Neuronal stem cell (in vitro differentiated cells): ENCODE results near the gene PCBP3.

ENCODE experiments used
- DNase-seq: peaks from one replicate; pipeline ENCODE4 v3.0.0-alpha.2; 2013; ENCODE audit warnings: low spot score
- H2AFZ ChIP-seq: one replicate; pipeline ENCODE4 v1.6.1; 2013; ENCODE audit warnings: mild to moderate bottlenecking, low read length, inconsistent platforms
- H2AK5ac ChIP-seq: 2 replicates; pipeline ENCODE4 v1.6.1; 2013; ENCODE audit warnings: low read depth, mild to moderate bottlenecking, inconsistent platforms, low read length, moderate library complexity, mixed read lengths
- H2BK120ac ChIP-seq: 2 replicates; pipeline ENCODE4 v1.6.1; 2013; ENCODE audit warnings: low read depth, mild to moderate bottlenecking, inconsistent platforms, low read length, moderate library complexity, mixed read lengths
- H2BK12ac ChIP-seq: one replicate; pipeline ENCODE4 v1.6.1; 2013; ENCODE audit warnings: low read length, inconsistent platforms
- H2BK15ac ChIP-seq: 2 replicates; pipeline ENCODE4 v1.6.1; 2013; ENCODE audit warnings: mild to moderate bottlenecking, low read length, inconsistent platforms, mixed read lengths
- H2BK5ac ChIP-seq: one replicate; pipeline ENCODE4 v1.6.1; 2013; ENCODE audit warnings: inconsistent platforms, mild to moderate bottlenecking, low read length, moderate library complexity
- H3K14ac ChIP-seq: one replicate; pipeline ENCODE4 v1.6.1; 2013; ENCODE audit warnings: low read length, inconsistent platforms
- H3K18ac ChIP-seq: 2 replicates; pipeline ENCODE4 v1.6.1; 2013; ENCODE audit warnings: low read length, inconsistent platforms
- H3K23ac ChIP-seq: 2 replicates; pipeline ENCODE4 v1.6.1; 2013; ENCODE audit warnings: low read depth, mild to moderate bottlenecking, mixed read lengths, low read length, inconsistent platforms; ENCODE audit not compliant: poor library complexity
- H3K27ac ChIP-seq: replicated peaks from 3 replicates; pipeline ENCODE4 v1.5.1; 2013; ENCODE audit warnings: low read length, inconsistent platforms
- H3K27me3 ChIP-seq, 3 experiments: 2 replicates each; pipeline ENCODE4 v1.6.1; 2013; ENCODE audit warnings: low read length in 3 of 3, mild to moderate bottlenecking in 2 of 3, inconsistent platforms in 1 of 3, low read depth in 1 of 3, mixed read lengths in 1 of 3, moderate library complexity in 1 of 3; ENCODE audit not compliant: control insufficient read depth in 3 of 3, insufficient read depth in 3 of 3
- H3K36me3 ChIP-seq, 2 donors: replicated peaks in 1 of 2; 2 replicates each; pipeline ENCODE4 v1.6.1; 2013; ENCODE audit warnings: low read length in 2 of 2; ENCODE audit not compliant: control insufficient read depth in 2 of 2, insufficient read depth in 2 of 2
- H3K4ac ChIP-seq: 2 replicates; pipeline ENCODE4 v1.6.1; 2013; ENCODE audit warnings: inconsistent platforms, mild to moderate bottlenecking, low read length, moderate library complexity
- H3K4me1 ChIP-seq, 2 donors: 1 replicate in 1 of 2; 2 replicates in 1 of 2; pipeline ENCODE4 v1.6.1; 2013; ENCODE audit warnings: low read length in 2 of 2, low read depth in 1 of 2; ENCODE audit not compliant: control insufficient read depth in 2 of 2, insufficient read depth in 1 of 2
- H3K4me2 ChIP-seq: one replicate; pipeline ENCODE4 v1.6.1; 2013; ENCODE audit warnings: mild to moderate bottlenecking, low read length, inconsistent platforms; ENCODE audit not compliant: insufficient read depth, poor library complexity, severe bottlenecking
- H3K4me3 ChIP-seq, 2 donors: 2 replicates each; pipeline ENCODE4 v1.5.1; 2013; ENCODE audit warnings: low read length in 2 of 2, mild to moderate bottlenecking in 2 of 2, inconsistent platforms in 1 of 2, moderate library complexity in 1 of 2
- H3K79me1 ChIP-seq: one replicate; pipeline ENCODE4 v1.6.1; 2013; ENCODE audit warnings: low read depth, mild to moderate bottlenecking, inconsistent platforms, low read length, moderate library complexity
- H3K9ac ChIP-seq: one replicate; pipeline ENCODE4 v1.6.1; 2013; ENCODE audit warnings: mild to moderate bottlenecking, low read depth, low read length, inconsistent platforms; ENCODE audit not compliant: poor library complexity
- H3K9me3 ChIP-seq, 2 donors: replicated peaks in 1 of 2; 2 replicates each; pipeline versions ENCODE3 to v1.6.1; 2013; ENCODE audit warnings: low read length in 2 of 2, mild to moderate bottlenecking in 2 of 2, inconsistent platforms in 1 of 2, low read depth in 1 of 2, mixed read lengths in 1 of 2, moderate library complexity in 1 of 2; ENCODE audit not compliant: control insufficient read depth in 2 of 2, insufficient read depth in 1 of 2
- H4K8ac ChIP-seq: one replicate; pipeline ENCODE4 v1.6.1; 2013; ENCODE audit warnings: low read depth, mild to moderate bottlenecking, inconsistent platforms, low read length, moderate library complexity
- H4K91ac ChIP-seq: one replicate; pipeline ENCODE4 v1.6.1; 2013; ENCODE audit warnings: low read length, low read depth, mild to moderate bottlenecking, inconsistent platforms; ENCODE audit not compliant: poor library complexity
- WGBS, 2 donors: extraction: QIAGEN DNeasy Blood & Tissue Kit; methylation state at CpG; one replicate each; pipeline ENCODE4 v1.1.7; 2013; ENCODE audit warnings: missing lambda C conversion rate in 2 of 2, mixed read lengths in 1 of 2; ENCODE audit not compliant: insufficient read length in 2 of 2, insufficient replicate concordance in 1 of 2; ENCODE audit errors: extremely low coverage in 2 of 2; 5-methylcytosine and 5-hydroxymethylcytosine counted together

Gene PCBP3

DNA sequence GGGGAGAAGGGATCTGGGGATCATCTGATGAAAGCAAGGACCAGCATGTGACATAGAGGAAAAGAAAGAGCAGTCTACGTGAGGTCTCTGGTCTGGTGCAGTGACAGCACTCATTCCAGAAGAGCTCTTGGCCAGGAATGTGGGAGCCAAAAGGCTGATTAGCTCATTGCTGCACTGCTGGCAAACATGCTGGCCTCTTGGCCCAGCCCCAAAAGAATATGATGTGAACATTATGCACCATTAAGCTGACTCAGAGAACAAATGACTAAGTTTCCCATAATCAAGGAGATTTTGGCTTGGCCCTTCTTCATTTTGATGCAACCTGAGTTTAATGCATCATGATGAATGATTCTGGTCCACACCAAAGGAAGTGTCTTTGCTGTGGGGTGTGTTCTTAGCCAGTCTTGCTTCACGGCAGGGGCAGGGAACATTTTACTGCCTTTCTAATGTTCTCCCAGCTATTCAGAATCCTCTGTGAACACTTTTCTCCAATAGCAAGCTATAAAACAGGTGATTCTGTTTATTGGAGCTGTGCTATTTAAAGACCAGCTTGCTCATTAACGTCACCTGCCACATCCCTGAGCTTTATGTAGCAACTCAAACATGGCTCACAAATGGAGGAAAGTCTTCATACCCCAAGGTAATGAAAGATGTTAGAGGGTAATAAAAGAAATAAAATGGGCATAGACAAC lies 55.1 kb downstream of the PCBP3 start:
- no peak for DNase-seq
- H2AK5ac ChIP-seq, result no peak overlapping the region
- no peak overlapping the region for H3K9ac ChIP-seq
- no peak overlapping the region for H2BK5ac ChIP-seq
- no peak overlapping the region for H2AFZ ChIP-seq
- H3K36me3 ChIP-seq, result no peaks in the 10 kb centered on the region
- H3K18ac ChIP-seq, result no peak overlapping the region
- H4K8ac ChIP-seq, result no peak overlapping the region
- H2BK15ac ChIP-seq, result no peak overlapping the region
- no CpG with 5 or more reads among the region's 3 CpGs for WGBS, 2 donors
- H3K4me2 ChIP-seq, result no peak overlapping the region
- H2BK12ac ChIP-seq, result no peak overlapping the region
- H4K91ac ChIP-seq, result no peak overlapping the region
- no peaks in the 10 kb centered on the region for H3K4me1 ChIP-seq
- no peak overlapping the region for H3K27ac ChIP-seq
- H3K79me1 ChIP-seq, result no peaks in the 10 kb centered on the region
- H2BK120ac ChIP-seq, result no peak overlapping the region
- H3K23ac ChIP-seq, result no peak overlapping the region
- H3K9me3 ChIP-seq, result no peaks in the 10 kb centered on the region
- peaks cover 0 to 5% (median 0%) of the 10 kb centered on the region in 3 experiments for H3K27me3 ChIP-seq
- H3K14ac ChIP-seq, result no peak overlapping the region
- no peak overlapping the region for H3K4ac ChIP-seq
- H3K4me3 ChIP-seq, result no peak overlapping the region

DNA sequence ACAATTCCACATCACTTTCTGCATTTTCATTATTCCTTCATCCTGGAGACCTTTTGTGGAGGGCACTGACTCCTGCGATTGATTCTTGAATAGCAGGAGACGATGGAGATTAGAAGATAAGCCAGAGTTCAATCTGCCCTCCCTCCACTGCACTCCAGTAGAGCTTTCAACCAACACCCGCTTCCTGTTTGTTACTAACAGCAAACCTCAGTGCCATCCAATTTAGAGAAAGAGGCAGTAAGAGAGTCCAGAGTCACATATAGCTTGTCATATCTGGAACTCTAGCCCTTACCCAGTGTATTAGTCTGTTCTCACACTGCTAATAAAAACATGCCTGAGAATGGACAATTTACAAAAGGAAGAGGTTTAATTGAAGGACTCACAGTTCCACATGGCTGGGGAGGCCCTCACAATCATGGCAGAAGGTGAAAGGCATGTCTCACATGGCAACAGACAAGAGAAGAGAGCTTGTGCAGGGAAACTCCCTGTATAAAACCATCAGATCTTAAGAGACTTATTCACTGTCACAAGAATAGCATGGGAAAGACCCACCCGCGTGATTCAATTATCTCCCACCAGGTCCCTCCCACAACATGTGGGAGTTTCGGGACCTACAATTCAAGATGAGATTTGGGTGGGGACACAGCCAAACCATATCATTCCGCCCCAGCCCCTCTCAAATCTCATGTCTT lies 55.9 kb downstream of the PCBP3 start:
- Histone ChIP-seq H3K9me3 (no peaks in the 10 kb centered on the region), H3K14ac (no peak overlapping the region), H3K27ac (no peak overlapping the region), H3K27me3 (peaks cover 0 to 5% (median 0%) of the 10 kb centered on the region in 3 experiments), H3K9ac (no peak overlapping the region), H2BK5ac (no peak overlapping the region), H4K8ac (no peak overlapping the region), H3K4ac (no peak overlapping the region), H3K4me1 (no peaks in the 10 kb centered on the region), H3K4me3 (no peak overlapping the region), H3K36me3 (no peaks in the 10 kb centered on the region), H2BK120ac (no peak overlapping the region), H3K79me1 (no peaks in the 10 kb centered on the region), H3K4me2 (no peak overlapping the region), H2AK5ac (no peak overlapping the region), H3K23ac (no peak overlapping the region), H3K18ac (no peak overlapping the region), H2BK15ac (no peak overlapping the region), H2AFZ (no peak overlapping the region), H4K91ac (no peak overlapping the region), H2BK12ac (no peak overlapping the region)
- WGBS, 2 donors, result no CpG with 5 or more reads among the region's 7 CpGs
- no peak for DNase-seq

DNA sequence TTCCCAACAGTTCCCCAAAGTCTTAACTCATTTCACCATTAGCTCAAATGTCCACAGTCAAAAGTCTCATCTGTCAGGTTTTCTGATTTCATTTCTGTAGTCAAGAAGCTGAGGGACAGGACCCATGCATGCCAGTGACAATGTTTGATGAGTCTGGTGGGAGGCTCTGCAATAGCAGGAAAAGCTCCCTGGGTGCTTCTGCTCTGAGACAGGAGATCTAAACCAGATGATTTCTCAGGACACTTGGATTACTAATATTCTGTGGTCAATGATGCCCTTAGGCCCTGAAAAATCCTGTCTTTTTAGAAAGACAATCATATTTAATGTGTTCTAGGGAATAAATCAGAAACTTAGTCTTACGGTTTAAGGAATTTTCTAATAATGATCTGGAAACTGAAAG lies 56.4 kb downstream of the PCBP3 start:
- no peak overlapping the region for H3K14ac ChIP-seq
- H3K79me1 ChIP-seq, result no peaks in the 10 kb centered on the region
- no peaks in the 10 kb centered on the region for H3K36me3 ChIP-seq
- no peaks in the 10 kb centered on the region for H3K4me1 ChIP-seq
- no peak overlapping the region for H3K27ac ChIP-seq
- H2AK5ac ChIP-seq, result no peak overlapping the region
- no peak for DNase-seq
- no peak overlapping the region for H3K4me2 ChIP-seq
- no peak overlapping the region for H2BK15ac ChIP-seq
- no peak overlapping the region for H3K4ac ChIP-seq
- no peak overlapping the region for H3K18ac ChIP-seq
- no peak overlapping the region for H2AFZ ChIP-seq
- peaks cover 0 to 5% (median 0%) of the 10 kb centered on the region in 3 experiments for H3K27me3 ChIP-seq
- no peak overlapping the region for H4K8ac ChIP-seq
- H3K23ac ChIP-seq, result no peak overlapping the region
- no peak overlapping the region for H2BK5ac ChIP-seq
- H2BK12ac ChIP-seq, result no peak overlapping the region
- no peak overlapping the region for H3K4me3 ChIP-seq
- no peaks in the 10 kb centered on the region for H3K9me3 ChIP-seq
- no peak overlapping the region for H3K9ac ChIP-seq
- H4K91ac ChIP-seq, result no peak overlapping the region
- WGBS, 2 donors, result no CpG with 5 or more reads among the region's 1 CpG
- no peak overlapping the region for H2BK120ac ChIP-seq

DNA sequence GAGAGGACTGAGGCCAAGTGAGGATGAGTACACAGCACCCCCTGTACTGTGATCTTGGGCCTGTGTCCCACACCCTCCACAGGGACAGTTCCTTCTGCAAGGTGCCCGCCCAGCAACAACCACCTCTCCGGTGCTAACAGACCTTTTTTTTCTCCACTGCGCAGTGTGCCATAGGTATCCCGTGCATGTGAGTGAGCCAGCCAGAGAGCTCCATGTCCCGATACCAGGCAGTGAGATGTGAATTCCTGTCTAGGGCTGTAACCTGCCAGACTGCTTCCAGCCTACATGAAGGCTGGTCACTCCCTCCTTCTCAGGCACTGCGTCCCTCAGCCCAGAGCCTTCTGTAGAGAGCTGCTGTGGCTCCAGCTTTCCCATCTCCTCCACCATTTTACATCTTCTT lies 56.9 kb downstream of the PCBP3 start:
- H2BK15ac ChIP-seq, result no peak overlapping the region
- no peak overlapping the region for H3K27ac ChIP-seq
- no peaks in the 10 kb centered on the region for H3K9me3 ChIP-seq
- H3K4me2 ChIP-seq, result no peak overlapping the region
- H3K14ac ChIP-seq, result no peak overlapping the region
- no peak overlapping the region for H2BK12ac ChIP-seq
- H2AFZ ChIP-seq, result no peak overlapping the region
- no peak overlapping the region for H3K23ac ChIP-seq
- WGBS, 2 donors, result no CpG with 5 or more reads among the region's 6 CpGs
- no peak overlapping the region for H2AK5ac ChIP-seq
- H3K4ac ChIP-seq, result no peak overlapping the region
- no peak overlapping the region for H3K4me3 ChIP-seq
- H3K36me3 ChIP-seq, result no peaks in the 10 kb centered on the region
- no peak overlapping the region for H4K91ac ChIP-seq
- no peaks in the 10 kb centered on the region for H3K4me1 ChIP-seq
- no peak overlapping the region for H4K8ac ChIP-seq
- DNase-seq, result no peak
- no peak overlapping the region for H3K18ac ChIP-seq
- H2BK5ac ChIP-seq, result no peak overlapping the region
- H3K79me1 ChIP-seq, result peaks cover 3% of the 10 kb centered on the region
- H3K9ac ChIP-seq, result no peak overlapping the region
- H2BK120ac ChIP-seq, result no peak overlapping the region
- H3K27me3 ChIP-seq, result peaks cover 0 to 5% (median 0%) of the 10 kb centered on the region in 3 experiments
